ENCODE measurements around the gene NINL.

The NINL gene

GRCh38 chr20:25407311-25408169 lies 177.8 kb downstream of the NINL start, which contains the start of gene GINS1:
GINS1 (plus strand) TSS chr20:25407673; CDS start chr20:25407821, 148 bp downstream.
- peak; percentile 92 for DNase-seq (ENCODE audit: low read depth)
